Stimulated activated CD8-positive, alpha-beta memory T cell treated with anti-CD3 and anti-CD28 coated beads, Interleukin-7, amount 100 ng/mL, for 24 hours (primary cell): Measurements from ENCODE around the gene CDH13.

Experiments
- DNase-seq: peaks from one replicate; pipeline ENCODE4 v3.0.0-alpha.2; 2020; ENCODE audit warnings: low read depth

Gene CDH13

DNA sequence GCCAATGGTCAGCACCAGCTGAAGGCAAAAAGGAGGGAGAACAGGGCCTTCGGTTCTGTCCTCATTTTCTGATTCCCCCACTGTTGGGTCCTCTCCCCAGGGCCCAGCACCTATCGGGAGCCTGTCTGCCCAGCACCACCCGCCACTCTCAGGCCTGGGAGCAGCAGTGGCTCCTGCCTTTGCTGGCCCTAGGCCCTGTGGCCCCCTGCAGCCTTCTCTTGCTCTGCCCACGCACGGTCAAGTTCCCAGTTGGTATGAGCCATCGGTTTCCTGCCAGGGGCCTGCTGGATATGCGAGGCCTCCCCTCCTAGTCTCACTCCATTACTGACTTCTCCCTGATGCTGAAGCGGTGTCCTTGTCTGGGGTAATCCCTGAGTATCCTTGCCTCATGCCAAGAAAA is 1218.5 kb downstream of the CDH13 start:
- no peak for DNase-seq

DNA sequence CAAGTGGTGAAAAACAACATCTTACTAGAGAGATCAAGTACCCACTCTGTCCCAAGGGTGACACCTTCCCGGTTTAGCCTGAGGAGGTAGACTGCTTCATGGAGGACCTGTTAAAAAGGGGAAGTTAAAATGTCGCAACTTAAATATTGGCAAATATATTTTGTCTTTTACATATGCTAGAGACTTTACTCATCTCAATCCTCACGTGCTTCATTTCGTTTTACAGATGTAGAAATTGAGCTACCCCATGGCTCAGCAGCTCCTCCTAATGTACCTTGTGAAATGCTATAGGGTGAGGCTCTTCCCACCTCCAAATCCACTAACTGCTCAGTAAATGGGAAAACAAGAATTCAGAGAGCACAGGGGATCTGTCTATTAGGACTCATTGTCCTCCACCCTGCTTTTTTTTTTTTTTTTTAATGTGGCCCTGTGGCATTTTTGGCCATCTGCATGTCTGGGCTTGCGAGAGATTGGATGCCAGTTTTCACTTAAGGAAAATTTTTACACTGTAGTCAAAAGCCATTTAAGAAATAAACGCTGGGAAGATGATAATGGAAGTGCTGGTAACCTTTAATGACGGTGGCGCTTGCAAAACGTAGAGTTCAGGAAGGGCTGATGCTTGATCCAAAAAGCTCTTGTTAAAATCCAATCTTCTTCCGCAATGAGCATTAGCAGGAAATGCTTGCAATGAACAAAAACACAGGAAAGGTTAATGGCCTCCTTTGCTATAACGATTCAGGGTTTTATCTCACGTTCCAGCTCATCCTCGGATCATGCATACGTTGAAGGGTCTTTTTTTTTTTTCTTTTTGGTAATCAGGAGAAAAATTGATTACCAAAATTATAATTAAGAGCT is 1220.8 kb downstream of the CDH13 start:
- no peak for DNase-seq

DNA sequence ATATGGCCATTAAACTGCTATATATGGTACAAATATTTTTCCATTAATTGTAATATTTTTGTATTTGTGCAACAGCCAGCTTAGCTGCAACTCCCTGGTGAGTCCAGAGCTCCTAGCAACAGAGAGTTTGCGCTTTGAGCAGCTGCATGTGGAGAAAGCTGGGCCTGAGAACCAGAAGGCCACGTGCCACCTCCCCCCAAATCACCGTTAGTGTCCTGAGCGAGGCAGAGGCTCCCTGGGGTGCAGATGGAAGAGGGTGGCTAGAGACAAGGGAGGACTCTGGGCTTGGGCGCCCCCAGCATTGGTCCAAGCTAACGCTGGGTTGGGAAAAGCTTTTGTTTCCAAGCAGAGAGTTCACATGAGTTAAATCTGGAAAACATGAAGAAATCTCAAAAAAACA is 1222.7 kb downstream of the CDH13 start:
- DNase-seq: no peak
